IPS-NIHi7 (cell line): ENCODE measurements around the gene CCDC85C.

Source experiments
- DNase-seq: peaks from one replicate; pipeline ENCODE4 v3.0.0; 2012; ENCODE audit warnings: mixed read lengths; ENCODE audit errors: extremely low spot score

CCDC85C gene

DNA sequence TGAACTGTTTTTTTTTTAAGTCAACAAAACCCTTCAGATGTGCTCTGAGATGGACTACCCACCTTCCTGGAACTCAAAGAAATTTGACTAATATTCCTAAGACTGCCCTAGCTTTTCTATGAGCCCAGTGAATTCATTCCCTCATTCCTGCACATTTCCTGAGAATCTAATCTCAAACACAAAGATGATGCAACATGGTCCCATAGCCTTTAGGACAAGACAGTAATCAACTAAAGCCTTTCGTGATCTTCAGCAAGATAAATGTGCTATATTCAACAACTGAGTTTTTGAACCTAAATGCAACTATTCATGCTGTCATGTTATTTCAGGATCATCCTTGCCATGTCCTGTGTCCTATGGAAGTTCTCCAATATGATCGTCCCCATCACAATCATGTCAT, 128.3 kb downstream of the CCDC85C start:
- DNase-seq: no peak

DNA sequence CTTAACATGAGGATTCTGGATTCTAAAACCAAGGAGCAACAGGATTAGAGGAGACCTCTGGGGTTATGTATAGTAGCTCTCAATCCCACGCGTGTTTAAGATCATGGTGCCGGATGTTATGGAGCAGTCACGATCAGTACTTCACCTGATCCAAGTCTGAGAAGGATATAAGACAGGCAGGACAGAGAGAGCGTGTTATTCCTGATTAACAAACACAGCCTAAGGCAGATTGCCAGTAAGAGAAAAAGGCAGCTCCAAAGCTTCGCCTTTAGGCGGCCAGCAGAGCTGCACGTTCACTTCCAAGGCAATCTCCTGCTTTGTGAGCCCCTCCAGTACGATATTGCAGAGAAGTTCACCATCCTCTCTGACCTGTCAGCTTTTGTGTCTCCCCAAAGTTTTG, 128.8 kb downstream of the CCDC85C start:
- no peak for DNase-seq

DNA sequence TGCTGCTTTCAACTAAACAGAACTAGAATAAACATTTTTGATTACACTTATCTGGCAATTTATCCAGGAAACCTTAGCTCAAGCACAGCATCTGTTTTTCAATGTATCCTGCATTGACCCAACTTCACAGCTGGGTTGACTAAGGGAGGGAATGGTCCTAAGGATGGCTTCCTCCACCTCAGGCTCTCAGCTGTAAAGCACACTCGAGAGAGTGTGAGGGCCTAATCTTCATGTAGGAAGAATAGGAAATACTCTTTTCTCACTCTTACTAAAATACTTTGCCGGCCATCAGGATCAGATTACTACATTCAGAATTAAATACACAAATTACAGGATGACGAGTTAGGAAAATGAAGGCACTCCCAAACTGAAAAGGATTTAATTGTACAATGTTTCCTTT, 130.5 kb downstream of the CCDC85C start:
- DNase-seq: no peak

DNA sequence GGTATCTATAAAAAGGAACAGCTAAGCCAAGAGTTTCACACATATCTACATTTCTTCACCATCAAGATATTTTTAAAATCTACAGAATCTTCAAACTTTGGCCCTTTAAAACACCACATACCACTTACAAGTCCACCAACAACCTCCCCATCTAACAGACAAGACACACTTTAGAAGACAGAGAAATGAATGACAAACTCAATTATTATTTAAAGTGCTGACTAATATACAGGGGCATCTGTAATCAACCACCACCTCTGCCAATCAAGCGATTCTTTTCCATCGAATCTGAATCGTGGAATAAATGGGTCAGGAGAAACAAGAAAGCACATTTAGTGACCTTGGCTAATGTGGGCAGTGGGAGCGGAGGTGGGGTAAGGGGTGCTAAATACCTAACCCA, 131.1 kb downstream of the CCDC85C start:
- no peak for DNase-seq

DNA sequence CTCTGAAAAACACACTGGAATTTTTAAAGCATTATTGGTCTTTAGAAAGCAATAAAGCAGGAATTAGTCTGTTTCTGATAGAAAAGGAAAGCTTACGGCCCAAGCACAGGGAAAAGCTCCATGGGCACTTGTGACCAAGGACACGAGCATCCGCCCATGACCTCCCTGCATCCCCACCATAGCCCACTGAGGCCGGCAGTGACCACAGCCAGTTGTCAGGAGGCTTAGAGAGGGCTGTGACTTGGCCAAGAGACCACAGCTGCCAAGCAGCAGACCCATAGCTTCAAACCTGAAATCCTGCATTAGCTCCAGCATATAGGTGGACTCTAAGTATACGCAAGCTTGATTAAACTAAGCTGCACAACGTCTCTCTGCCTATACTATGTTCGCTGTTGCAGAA, 132.3 kb downstream of the CCDC85C start:
- no peak for DNase-seq

DNA sequence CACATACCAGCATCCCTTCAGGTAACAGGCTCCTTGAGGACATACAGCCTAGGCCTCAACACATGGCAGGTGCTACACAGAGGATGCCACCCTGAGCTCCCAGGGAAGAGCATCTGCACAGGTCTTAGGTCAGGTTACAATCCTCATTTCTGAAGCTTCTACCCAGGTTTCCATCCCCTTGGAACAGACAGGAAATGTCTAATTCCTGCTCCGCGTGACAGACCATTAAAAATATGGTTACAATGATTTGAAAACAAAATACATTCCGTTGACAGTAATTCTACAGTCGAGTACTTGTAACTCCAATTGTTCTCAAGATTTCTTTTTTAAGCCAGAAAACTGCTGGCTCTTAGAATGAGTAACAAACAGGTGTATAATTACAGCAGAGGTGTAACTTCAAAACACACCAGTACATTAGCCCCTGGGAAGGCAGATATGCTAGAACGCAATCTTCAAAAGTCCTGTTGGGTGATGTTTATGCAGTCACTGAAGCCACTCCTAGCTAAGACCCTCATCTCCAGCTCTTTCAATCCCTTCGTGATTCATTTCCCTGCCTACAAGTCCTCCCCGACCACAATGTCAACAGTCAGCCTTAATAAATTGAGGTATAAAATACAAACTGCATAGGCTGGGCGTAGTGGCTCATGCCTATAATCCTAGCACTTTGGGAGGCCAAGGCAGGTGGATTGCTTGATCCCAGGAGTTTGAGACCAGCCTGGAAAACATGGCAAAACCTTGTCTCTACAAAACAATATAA, 135.0 kb downstream of the CCDC85C start:
- no peak for DNase-seq

DNA sequence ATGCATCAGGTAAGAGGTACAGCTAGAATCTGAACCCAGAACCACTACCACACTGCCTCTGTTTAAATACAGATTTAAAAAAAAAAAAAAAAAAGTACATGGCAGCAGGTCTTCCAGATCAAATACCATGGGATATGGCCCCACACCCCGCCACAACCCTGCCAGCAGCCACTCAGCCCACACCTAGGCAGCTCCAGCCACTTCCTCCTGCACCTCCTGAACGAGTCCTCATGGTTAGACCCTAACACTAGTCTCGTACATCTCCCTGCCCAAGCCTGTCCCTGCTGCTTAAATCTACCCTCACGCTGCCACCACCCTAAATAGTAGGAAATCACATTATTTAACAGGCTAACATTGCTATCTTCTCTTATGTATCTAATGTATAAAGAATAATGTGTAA, 135.9 kb downstream of the CCDC85C start:
- DNase-seq: no peak

DNA sequence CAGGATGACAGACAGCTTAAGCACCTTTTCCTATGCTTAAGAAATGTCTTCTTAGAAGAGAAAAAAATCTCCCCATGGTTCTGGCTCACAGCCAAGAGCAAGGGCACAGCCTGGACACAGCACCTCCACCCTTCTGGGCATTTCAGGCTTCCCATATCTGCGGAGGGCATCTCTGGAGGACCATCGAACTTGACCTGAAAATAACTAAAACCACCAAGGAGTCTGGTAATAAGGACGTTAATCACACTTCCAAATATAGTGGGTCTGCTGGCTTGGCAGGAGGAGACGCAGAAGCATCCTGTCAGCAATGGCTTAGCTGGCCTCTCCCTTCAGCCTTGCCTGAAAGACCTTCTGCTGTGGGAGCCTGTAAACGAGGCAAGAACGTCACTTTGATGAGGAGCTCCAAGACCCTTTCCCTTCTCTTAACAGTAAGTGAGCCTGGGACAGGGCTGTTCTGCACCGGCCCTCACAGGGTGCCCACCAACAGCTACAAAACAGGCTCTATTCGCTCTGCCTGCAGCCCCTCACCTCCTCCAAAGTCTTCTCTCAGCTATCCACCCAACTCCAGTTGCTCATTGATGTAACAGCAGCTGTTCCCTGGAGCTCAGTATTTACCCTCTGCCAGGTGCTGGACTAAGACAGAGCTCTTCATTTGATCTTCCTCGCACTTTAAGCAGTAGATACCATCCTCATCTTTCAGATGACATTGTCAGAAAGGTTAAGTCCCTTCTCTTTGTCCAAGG, 136.5 kb downstream of the CCDC85C start:
- DNase-seq: no peak

DNA sequence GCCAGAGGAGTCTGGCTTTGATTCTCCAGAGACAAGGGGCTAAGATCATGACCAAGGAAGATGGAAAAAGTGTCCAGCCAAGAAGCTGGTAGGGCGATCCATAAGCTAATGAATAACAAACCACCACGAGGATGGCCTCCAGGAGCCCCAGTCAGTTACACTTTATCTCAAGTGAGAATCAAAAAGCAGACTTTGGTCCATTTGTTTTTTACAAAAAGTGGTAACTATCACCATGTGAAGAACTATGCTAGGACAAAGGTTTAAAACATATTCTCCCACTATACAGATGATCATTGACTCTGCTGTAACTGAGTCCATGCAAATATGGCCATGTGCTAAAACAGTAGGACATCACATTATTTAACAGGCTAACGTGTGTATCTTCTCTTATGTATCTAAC, 137.2 kb downstream of the CCDC85C start:
- DNase-seq: no peak

DNA sequence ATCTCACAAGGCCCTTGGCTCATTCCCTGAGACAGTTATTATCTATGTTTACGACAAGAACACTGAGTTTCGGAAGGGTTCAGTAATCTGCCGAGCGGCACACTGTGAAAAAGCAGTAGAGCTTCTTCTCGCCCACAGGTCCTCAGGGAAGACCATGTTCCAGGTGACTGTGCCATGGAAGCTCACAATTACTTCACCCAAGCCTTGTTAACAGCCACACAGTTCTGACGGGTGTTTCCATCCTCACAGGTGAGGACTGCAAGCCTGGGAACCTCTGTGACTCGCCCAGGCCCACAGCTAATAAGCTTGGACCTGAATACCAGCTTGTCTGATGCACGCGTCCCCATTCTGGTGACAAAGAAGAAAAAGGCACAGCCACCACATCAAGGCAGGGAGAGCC, 138.7 kb downstream of the CCDC85C start:
- DNase-seq: no peak

DNA sequence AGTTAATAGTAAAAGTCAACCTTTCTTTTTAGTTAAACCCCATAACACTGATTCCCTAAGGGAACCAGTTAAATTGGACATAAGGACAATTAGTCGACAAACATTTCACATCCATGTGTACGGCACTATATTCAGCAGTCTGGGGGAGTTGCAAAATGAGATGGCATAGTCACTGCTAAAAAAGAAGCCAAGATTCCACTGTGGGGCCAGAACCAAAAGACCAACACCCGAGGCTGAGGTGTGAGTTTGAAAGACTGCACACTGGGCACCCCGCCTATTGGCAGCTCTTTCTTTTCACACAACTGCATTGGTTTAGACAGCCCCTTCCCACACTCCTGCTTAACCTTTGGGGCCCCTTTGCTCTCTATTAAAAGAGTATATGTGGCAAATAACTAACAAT, 140.0 kb downstream of the CCDC85C start:
- no peak for DNase-seq

DNA sequence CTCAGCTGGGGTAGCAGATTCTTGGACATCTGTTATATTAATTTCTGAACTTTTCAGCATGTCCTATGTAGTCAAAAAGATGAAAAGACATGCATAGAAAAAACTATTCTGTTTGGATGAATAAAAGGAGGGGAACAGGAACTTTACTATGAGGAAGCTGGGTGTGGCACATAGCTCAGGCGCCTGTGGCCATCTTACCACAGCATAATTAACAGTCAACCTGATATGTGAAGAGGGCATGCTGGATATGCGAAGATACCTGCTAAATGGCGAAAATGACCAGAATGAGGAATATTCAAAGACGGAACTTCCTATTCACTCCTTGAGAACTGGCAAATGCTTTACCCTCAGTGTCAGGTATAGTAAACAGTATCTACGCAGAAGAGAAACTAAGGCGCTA, 141.8 kb downstream of the CCDC85C start:
- DNase-seq: no peak

DNA sequence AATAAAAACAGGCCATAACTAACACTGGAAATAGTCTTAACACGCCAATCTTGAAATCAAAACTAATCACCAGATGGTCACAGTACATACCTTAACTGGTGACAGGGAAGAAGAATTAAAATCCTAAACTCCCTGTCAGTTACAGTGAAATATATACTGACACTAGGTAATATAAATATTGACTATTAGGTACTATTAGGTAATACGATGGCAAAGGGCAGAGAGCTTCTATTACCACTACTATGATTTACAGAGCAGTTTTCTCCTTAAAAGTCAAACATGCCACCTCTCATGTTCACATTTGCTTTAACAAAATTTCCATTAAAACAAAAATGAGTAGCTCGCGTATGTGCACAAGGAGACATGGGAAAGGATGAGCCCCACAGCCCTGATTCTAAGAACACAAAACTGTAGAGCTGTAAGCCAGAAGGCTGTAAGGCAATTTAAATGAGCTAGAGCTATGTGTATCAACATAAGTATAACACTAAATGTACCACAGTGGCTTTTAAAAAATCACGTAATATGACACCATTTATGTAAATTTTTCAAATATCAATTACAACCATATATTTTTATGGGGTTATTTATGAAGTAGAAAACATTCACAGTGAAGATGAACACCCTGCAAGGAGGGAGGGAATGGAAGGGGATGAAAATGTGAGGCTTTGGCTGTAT, 142.5 kb downstream of the CCDC85C start:
- no peak for DNase-seq

DNA sequence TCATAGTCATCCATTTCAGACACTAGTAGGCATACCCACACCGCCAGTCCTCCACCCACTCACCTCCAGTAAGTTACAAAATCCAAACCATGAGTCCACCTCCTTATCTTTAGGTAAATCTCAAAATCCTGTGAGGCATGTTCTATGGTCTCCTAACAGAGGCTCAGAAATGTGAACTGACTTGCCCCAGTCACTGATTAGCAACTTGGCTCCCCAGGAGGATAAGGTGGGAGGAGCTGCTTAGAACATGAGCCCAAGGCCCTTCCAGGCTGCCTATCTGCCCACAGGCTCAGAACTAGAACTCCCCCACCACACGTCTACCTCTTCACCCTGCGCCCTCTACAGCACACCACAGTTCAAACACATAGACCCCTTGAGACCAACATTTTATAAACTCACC, 143.2 kb downstream of the CCDC85C start:
- peak; percentile 69 for DNase-seq

DNA sequence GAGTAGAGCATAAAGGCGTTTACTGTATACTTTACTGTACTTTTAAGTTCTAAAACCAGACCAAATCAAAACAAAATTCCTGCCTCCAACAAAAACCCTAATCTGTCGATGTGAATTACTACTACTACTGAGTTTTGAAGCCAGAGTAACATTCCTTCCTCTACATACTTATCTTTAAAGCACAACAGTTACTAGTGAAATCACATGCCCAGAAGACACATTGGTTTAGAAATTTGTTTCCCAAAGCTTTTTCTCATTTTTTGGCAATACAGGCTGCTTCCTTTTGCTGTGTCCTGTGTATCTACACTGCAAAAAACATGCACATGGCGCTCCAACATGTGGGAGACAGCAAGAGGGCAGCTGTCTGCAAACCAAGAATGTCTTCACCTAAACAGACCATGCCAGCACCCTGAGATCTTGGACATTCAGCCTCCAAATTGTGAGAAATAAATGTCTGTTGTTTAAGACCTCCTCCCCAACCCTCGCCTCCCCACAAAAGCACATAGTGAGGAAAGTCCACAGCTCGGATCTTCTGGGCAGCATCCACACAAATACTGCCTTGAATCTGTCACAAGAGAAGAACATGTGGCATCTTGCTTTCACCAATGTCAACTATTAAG, 144.4 kb downstream of the CCDC85C start:
- DNase-seq: no peak

DNA sequence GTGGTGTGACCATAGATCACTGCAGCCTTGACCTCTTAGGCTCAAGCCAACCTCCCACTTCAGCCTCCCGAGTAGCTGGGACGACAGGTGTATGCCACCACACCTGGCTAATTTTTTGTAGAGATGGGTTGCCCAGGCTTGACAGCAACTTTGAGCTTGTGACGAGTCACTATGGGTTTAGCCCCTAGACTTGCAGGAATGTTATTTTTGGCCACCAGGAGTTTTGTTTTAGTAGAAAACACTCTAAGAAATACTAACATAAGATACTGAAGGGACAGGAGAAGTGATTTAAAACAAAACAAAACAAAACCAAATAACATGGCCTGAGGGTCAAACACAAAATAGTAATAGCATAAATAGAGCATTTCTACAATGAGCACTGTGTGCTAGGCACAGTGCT, 149.8 kb downstream of the CCDC85C start:
- no peak for DNase-seq

DNA sequence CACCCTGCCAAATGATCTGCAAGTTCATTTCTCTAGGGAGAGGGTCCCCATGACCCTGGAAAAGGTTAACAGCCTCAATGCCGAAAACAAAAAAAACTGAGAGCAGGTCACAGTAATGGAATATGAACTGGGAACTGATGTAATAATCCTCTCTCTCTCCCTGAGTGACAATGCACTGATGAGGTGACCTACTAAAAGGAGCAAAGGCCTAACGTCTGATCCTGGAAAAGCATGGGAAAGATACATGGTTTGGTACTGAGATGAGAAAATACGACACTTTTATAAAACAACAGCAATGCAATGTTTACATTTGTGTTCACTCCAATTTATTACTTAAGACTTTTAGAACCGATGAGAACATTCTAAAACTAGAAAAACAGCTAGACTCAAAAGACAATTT, 151.0 kb downstream of the CCDC85C start:
- DNase-seq: no peak

DNA sequence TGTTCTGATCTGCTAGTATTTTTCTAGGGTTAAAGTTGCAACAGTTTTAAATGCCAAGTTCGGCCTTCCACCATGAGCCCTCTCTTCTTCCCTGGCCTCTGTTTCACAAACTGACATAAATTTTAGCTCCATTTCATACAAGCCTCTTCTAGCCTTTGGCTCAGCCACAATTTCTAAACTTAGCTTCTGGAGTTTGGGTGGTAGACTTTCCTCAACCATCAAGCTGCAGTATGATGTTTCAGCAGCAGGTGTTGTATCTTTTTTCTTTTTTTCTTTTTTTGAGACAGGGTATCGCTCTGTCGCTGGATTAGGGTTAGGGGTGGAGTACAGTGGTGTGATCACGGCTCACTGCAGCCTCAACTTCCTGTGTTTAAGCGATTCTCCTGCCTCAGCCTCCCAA, 152.8 kb downstream of the CCDC85C start:
- DNase-seq: no peak

DNA sequence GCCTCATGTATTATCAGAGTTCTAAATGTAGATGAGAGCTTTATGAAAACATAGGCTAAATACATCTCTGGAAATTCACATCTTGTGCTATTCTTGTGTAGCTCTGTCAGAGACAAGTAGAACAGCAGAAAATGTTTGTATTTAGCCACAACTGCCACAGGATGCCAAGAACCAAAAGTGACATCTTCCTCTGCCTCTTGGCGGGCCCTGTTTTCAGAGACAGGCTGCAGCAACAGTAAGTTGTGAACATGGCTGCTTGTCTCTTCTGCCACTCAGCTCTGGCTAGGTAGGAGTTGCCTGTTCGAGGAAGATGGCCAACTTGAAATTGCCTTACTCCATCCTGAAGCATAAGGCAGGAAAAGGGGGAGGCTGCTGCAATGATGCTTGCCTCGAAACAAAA, 153.7 kb downstream of the CCDC85C start:
- no peak for DNase-seq
